Thyroid gland (tissue), 4 donors: ENCODE results near the gene ZCCHC24. TPM values are rescaled to one million over a fixed set of nuclear protein-coding genes. Genes with fewer than 3 reads are reported as not detected.

ENCODE experiments used
- DNase-seq, 2 donors: peaks; one replicate each; pipeline ENCODE4 v3.0.0-alpha.2; 2019
- H3K27ac ChIP-seq, 3 donors: fragments of 200-600 bp; sonication (generic); 1 replicate in 2 of 3; 2 replicates in 1 of 3; pipeline ENCODE4 v1.5.1; 2016 to 2019; ENCODE audit warnings: mild to moderate bottlenecking in 1 of 3, moderate library complexity in 1 of 3
- H3K27me3 ChIP-seq: fragments of 200-600 bp; sonication (generic); one replicate; pipeline ENCODE4 v1.5.1; 2019
- H3K36me3 ChIP-seq, 2 donors: fragments of 200-600 bp; sonication (generic); one replicate each; pipeline ENCODE4 v1.5.1; 2016 to 2019
- H3K4me1 ChIP-seq, 2 donors: fragments of 200-600 bp; sonication (generic); one replicate each; pipeline ENCODE4 v1.5.1; 2017 to 2019
- H3K4me3 ChIP-seq, 3 donors: fragments of 200-600 bp; sonication (generic); replicated peaks in 1 of 3; 1 replicate in 2 of 3; 2 replicates in 1 of 3; pipeline ENCODE4 v1.5.1; 2016; ENCODE audit warnings: mild to moderate bottlenecking in 1 of 3
- H3K9me3 ChIP-seq: fragments of 200-600 bp; sonication (generic); one replicate; pipeline ENCODE4 v1.5.1; 2017
- CTCF ChIP-seq, 6 experiments: fragments of 200-600 bp in 3 of 6; fragments of 450-650 bp in 3 of 6; sonication (generic) in 3 of 6; IDR thresholded peaks; one replicate each; pipeline ENCODE4 v1.5.1; 2016 to 2019; ENCODE audit warnings: antibody characterized with exemption in 6 of 6, mild to moderate bottlenecking in 2 of 6, inconsistent platforms in 1 of 6, moderate library complexity in 1 of 6
- POLR2A ChIP-seq, 2 donors: fragments of 450-650 bp; IDR thresholded peaks; one replicate each; pipeline ENCODE4 v1.6.1; 2017; ENCODE audit warnings: antibody characterized with exemption in 2 of 2, mild to moderate bottlenecking in 2 of 2, moderate library complexity in 1 of 2
- WGBS, 2 donors: methylation state at CpG; one replicate each; pipeline ENCODE4 v1.1.5; 2017; 5-methylcytosine and 5-hydroxymethylcytosine counted together
- intact Hi-C: fragments of 100-400 bp; cut with DNase I; formaldehyde crosslinking; loops from one replicate; pipeline ENCODE4 v1.15.1; 2023
- total RNA-seq, 4 donors: library from RNA; depleted of rRNA; stranded (reverse); fragments of >200 nt; gene quantifications; one replicate each; pipeline ENCODE4 v1.2.3, GENCODE V29; 2016

The ZCCHC24 gene
- total RNA-seq, 4 donors from 2014 or later, result 25.4 to 48.8 (median 33.3) TPM

- Histone ChIP-seq H3K36me3 (no peaks in the 10 kb centered on the region), H3K9me3 (no peaks in the 10 kb centered on the region), H3K27ac (no peak overlapping the region), H3K4me3 (no peak overlapping the region), H3K4me1 (peaks cover 24 to 39% of the 10 kb centered on the region in 2 donors), H3K27me3 (no peaks in the 10 kb centered on the region)
- intact Hi-C loops, result loop anchor here (5.0 to 10.0 kb wide), 2 partner anchors 90 to 767 kb away; no protein-coding TSS in a partner anchor
- 89 to 92% methylated on average over 36 of the region's 36 CpGs for WGBS, 2 donors
- TF ChIP-seq POLR2A (IDR thresholded peaks at IDR 0.05), result no peak
- TF ChIP-seq CTCF (IDR thresholded peaks at IDR 0.05), result no peak
- DNase-seq, result no peak
These were observed 67.7 kb downstream of the ZCCHC24 start for GRCh38 chr10:79377557-79378382.

- no peak for DNase-seq
- Histone ChIP-seq H3K4me1 (peaks cover 24 to 31% of the 10 kb centered on the region in 2 donors), H3K27ac (no peak overlapping the region), H3K27me3 (no peaks in the 10 kb centered on the region), H3K9me3 (no peaks in the 10 kb centered on the region), H3K36me3 (no peaks in the 10 kb centered on the region), H3K4me3 (no peak overlapping the region)
- intact Hi-C loops, result loop anchor here (5.0 to 10.0 kb wide), 2 partner anchors 90 to 768 kb away; no protein-coding TSS in a partner anchor
- TF ChIP-seq CTCF (IDR thresholded peaks at IDR 0.05), result no peak
- TF ChIP-seq POLR2A (IDR thresholded peaks at IDR 0.05), result no peak
- WGBS, 2 donors, result 94% methylated on average over 12 of the region's 12 CpGs
These were observed 68.5 kb downstream of the ZCCHC24 start for GRCh38 chr10:79376751-79377556.

- Histone ChIP-seq H3K27me3 (no peaks in the 10 kb centered on the region), H3K27ac (no peak overlapping the region), H3K36me3 (no peaks in the 10 kb centered on the region), H3K4me3 (no peak overlapping the region), H3K9me3 (no peaks in the 10 kb centered on the region), H3K4me1 (peaks cover 22 to 27% of the 10 kb centered on the region in 2 donors)
- intact Hi-C loops, result loop anchor here (5.0 to 10.0 kb wide), 2 partner anchors 91 to 769 kb away; no protein-coding TSS in a partner anchor
- 86 to 91% methylated on average over 4 to 10 of the region's 11 CpGs for WGBS, 2 donors
- no peak for DNase-seq
- TF ChIP-seq CTCF (IDR thresholded peaks at IDR 0.05) (no peak), POLR2A (IDR thresholded peaks at IDR 0.05) (no peak)
These were observed 69.3 kb downstream of the ZCCHC24 start for GRCh38 chr10:79376078-79376628.

GRCh38 chr10:79375321-79376077, 69.9 kb downstream of the ZCCHC24 start:
- DNase-seq, result no peak
- H3K27ac ChIP-seq, result no peak overlapping the region

More at GRCh38 chr10:79375321-79376077, 69.9 kb downstream of the ZCCHC24 start:
- no peak overlapping the region for H3K4me3 ChIP-seq
- no peaks in the 10 kb centered on the region for H3K36me3 ChIP-seq
- H3K4me1 ChIP-seq, result peaks cover 16 to 21% of the 10 kb centered on the region in 2 donors
- no peaks in the 10 kb centered on the region for H3K9me3 ChIP-seq
- WGBS, 2 donors, result 80 to 83% methylated on average over 5 to 6 of the region's 6 CpGs
- TF ChIP-seq CTCF (IDR thresholded peaks at IDR 0.05) (no peak), POLR2A (IDR thresholded peaks at IDR 0.05) (no peak)
- intact Hi-C loops, result loop anchor here (5.0 to 10.0 kb wide), 2 partner anchors 92 to 769 kb away; no protein-coding TSS in a partner anchor
- no peaks in the 10 kb centered on the region for H3K27me3 ChIP-seq
